ENCODE data around the gene ABCA4. TPM values are rescaled to one million over a fixed set of nuclear protein-coding genes. Genes with fewer than 3 reads are reported as not detected.
A peak's percentile ranks its signal among the peaks of the same experiment; 100 is the strongest.

ABCA4 gene
- total RNA-seq, 2 donors from 2014 or later, result 2.0 to 3.7 TPM

- ATAC-seq (ENCODE audit: insufficient number of reproducible peaks, low FRiP score, low read depth), result no peak
- Histone ChIP-seq H3K4me3 (peak overlapping the region; percentile 53), H3K4me1 (ENCODE audit: control insufficient read depth in 1 of 2, low read depth in 2 of 2) (peaks cover 21 to 50% of the 10 kb centered on the region in 2 donors), H3K9me3 (no peaks in the 10 kb centered on the region), H3K27ac (peak overlapping the region; percentile 69 to 72), H3K36me3 (no peaks in the 10 kb centered on the region), H3K27me3 (replicated peaks; ENCODE audit: insufficient read depth) (no peaks in the 10 kb centered on the region)
- peak; percentile 11 for DNase-seq (ENCODE audit: low spot score)
- no peak for TF ChIP-seq CTCF (IDR thresholded peaks at IDR 0.05)
These were observed 25.8 kb downstream of the ABCA4 start for GRCh38 chr1:94095112-94095637.

- no peak for TF ChIP-seq CTCF (IDR thresholded peaks at IDR 0.05)
- ATAC-seq (ENCODE audit: insufficient number of reproducible peaks, low FRiP score, low read depth), result peak; percentile 66
- Histone ChIP-seq H3K4me3 (peak overlapping the region; percentile 53), H3K27ac (peak overlapping the region; percentile 69 to 72), H3K27me3 (replicated peaks; ENCODE audit: insufficient read depth) (no peaks in the 10 kb centered on the region), H3K36me3 (no peaks in the 10 kb centered on the region), H3K4me1 (ENCODE audit: control insufficient read depth in 1 of 2, low read depth in 2 of 2) (peaks cover 21 to 50% of the 10 kb centered on the region in 2 donors), H3K9me3 (no peaks in the 10 kb centered on the region)
- peak; percentile 60 for DNase-seq (ENCODE audit: low spot score)
These were observed 26.4 kb downstream of the ABCA4 start for GRCh38 chr1:94094469-94095111.

GRCh38 chr1:94093996-94094395 lies 27.0 kb downstream of the ABCA4 start:
- Histone ChIP-seq H3K9me3 (no peaks in the 10 kb centered on the region), H3K27ac (peak overlapping the region; percentile 69 to 72), H3K27me3 (replicated peaks; ENCODE audit: insufficient read depth) (no peaks in the 10 kb centered on the region), H3K4me3 (peak overlapping the region; percentile 53), H3K36me3 (no peaks in the 10 kb centered on the region), H3K4me1 (ENCODE audit: control insufficient read depth in 1 of 2, low read depth in 2 of 2) (peaks cover 21 to 50% of the 10 kb centered on the region in 2 donors)
- no peak for DNase-seq (ENCODE audit: low spot score)
- ATAC-seq (ENCODE audit: insufficient number of reproducible peaks, low FRiP score, low read depth), result no peak
- TF ChIP-seq CTCF (IDR thresholded peaks at IDR 0.05), result no peak

- peaks cover 21 to 50% of the 10 kb centered on the region in 2 donors for H3K4me1 ChIP-seq (ENCODE audit: control insufficient read depth in 1 of 2, low read depth in 2 of 2)
- H3K36me3 ChIP-seq, result no peaks in the 10 kb centered on the region
- TF ChIP-seq CTCF (IDR thresholded peaks at IDR 0.05), result no peak
These were observed 27.6 kb downstream of the ABCA4 start for GRCh38 chr1:94093396-94093795.

GRCh38 chr1:94092210-94092613 lies 28.7 kb downstream of the ABCA4 start:
- ATAC-seq (ENCODE audit: insufficient number of reproducible peaks, low FRiP score, low read depth) (no peak), DNase-seq (ENCODE audit: low spot score) (no peak)
- Histone ChIP-seq H3K36me3 (no peaks in the 10 kb centered on the region), H3K4me1 (ENCODE audit: control insufficient read depth in 1 of 2, low read depth in 2 of 2) (peaks cover 21 to 49% of the 10 kb centered on the region in 2 donors), H3K4me3 (no peak overlapping the region), H3K27ac (peak overlapping the region in 1 of 2 donors; percentile 1), H3K27me3 (replicated peaks; ENCODE audit: insufficient read depth) (no peaks in the 10 kb centered on the region), H3K9me3 (no peaks in the 10 kb centered on the region)
- TF ChIP-seq CTCF (IDR thresholded peaks at IDR 0.05), result no peak

More at GRCh38 chr1:94093396-94093795, 27.6 kb downstream of the ABCA4 start:
- Histone ChIP-seq H3K9me3 (no peaks in the 10 kb centered on the region), H3K27me3 (replicated peaks; ENCODE audit: insufficient read depth) (no peaks in the 10 kb centered on the region), H3K4me3 (no peak overlapping the region), H3K27ac (peak overlapping the region in 1 of 2 donors; percentile 72)
- ATAC-seq (ENCODE audit: insufficient number of reproducible peaks, low FRiP score, low read depth), result no peak
- no peak for DNase-seq (ENCODE audit: low spot score)

Data from thoracic aorta (tissue), 2 donors.